NCI-H2081 treated with DMSO at 0.1 percent for 48 hours (cell line): ENCODE data around the gene RETSAT.

Experiments used
- DNase-seq: peaks from one replicate; lab custom pipeline; 2025; lab: John Stamatoyannopoulos, UW

Gene RETSAT

GRCh38 chr2:85307527-85307897 lies 46.8 kb downstream of the RETSAT start:
- DNase-seq = no peak

GRCh38 chr2:85303780-85304531 lies 50.4 kb downstream of the RETSAT start:
- DNase-seq = no peak

DNA sequence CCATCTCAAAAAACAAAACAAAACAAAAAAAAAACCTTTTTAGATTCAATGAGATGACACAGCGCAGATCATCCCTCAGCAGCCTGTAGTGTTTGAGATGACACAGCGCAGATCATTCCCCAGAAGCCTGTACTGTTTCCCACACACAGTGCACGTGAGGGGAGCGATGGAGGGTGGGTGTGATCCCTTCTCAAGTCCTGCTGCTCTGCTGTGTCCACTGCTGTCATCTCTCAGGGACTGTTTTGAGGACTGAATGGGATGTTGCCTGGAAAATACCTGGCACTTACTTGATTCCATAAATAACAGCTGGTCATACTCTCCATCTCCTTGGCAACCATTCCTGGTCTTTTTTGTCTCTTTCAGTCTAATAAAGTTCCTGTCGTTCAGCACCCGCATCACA lies 52.2 kb downstream of the RETSAT start:
- no peak for DNase-seq
